ENCODE measurements around the gene MAP2K6.

GRCh38 chr17:69410671-69411070 lies 3.8 kb upstream of the MAP2K6 start:
- TF ChIP-seq POLR2A (IDR thresholded peaks at IDR 0.05) (no peak), CTCF (IDR thresholded peaks at IDR 0.05 in 8 of 11, conservative IDR thresholded peaks at IDR 0.05 in 3 of 11) (no peak)

Data from spleen (tissue), 7 donors.